Karpas-422 (cell line): ENCODE data around the gene SLC24A3. TPM values are rescaled to one million over a fixed set of nuclear protein-coding genes. Genes with fewer than 3 reads are reported as not detected.

Source experiments
- DNase-seq: peaks from one replicate; pipeline ENCODE4 v3.0.0-alpha.2; 2015
- H2AFZ ChIP-seq: fragments of 200-600 bp; sonication (generic); 2 replicates; pipeline ENCODE4 v1.6.1; 2014; ENCODE audit warnings: antibody characterized with exemption, low read length, mixed read lengths
- H3K27ac ChIP-seq: fragments of 200-600 bp; sonication (generic); 2 replicates; pipeline ENCODE4 v1.5.1; 2014; ENCODE audit warnings: mild to moderate bottlenecking, low read length, moderate library complexity
- H3K27me3 ChIP-seq: fragments of 200-600 bp; sonication (generic); 2 replicates; pipeline ENCODE4 v1.6.1; 2014; ENCODE audit warnings: low read length, mixed read lengths
- H3K36me3 ChIP-seq: fragments of 200-600 bp; sonication (generic); 2 replicates; pipeline ENCODE4 v1.6.1; 2014; ENCODE audit warnings: low read length, mixed read lengths; ENCODE audit not compliant: insufficient read depth
- H3K4me1 ChIP-seq: fragments of 200-600 bp; sonication (generic); 2 replicates; pipeline ENCODE4 v1.6.1; 2014; ENCODE audit warnings: mild to moderate bottlenecking, low read length, mixed read lengths
- H3K4me2 ChIP-seq: fragments of 200-600 bp; sonication (generic); 2 replicates; pipeline ENCODE4 v1.6.1; 2014; ENCODE audit warnings: low read length, low read depth, mild to moderate bottlenecking; ENCODE audit not compliant: poor library complexity, severe bottlenecking
- H3K4me3 ChIP-seq: fragments of 200-600 bp; sonication (generic); 2 replicates; pipeline ENCODE4 v1.5.1; 2014; ENCODE audit warnings: mild to moderate bottlenecking, antibody characterized with exemption, low read length, mixed read lengths
- H3K79me2 ChIP-seq: fragments of 200-600 bp; sonication (generic); 2 replicates; pipeline ENCODE4 v1.6.1; 2014; ENCODE audit warnings: mild to moderate bottlenecking, low read length, mixed read lengths
- H3K9ac ChIP-seq: fragments of 200-600 bp; sonication (generic); 2 replicates; pipeline ENCODE4 v1.6.0; 2014; ENCODE audit warnings: low read length
- H3K9me2 ChIP-seq: fragments of 200-600 bp; sonication (generic), shearing (Covaris generic); replicated peaks from 2 replicates; pipeline ENCODE4 v1.6.0; 2014; ENCODE audit warnings: mild to moderate bottlenecking, low read length, moderate library complexity; ENCODE audit not compliant: insufficient read depth
- H3K9me3 ChIP-seq: fragments of 300-700, 200-600 bp; sonication (generic); 2 replicates; pipeline ENCODE4 v1.6.1; 2014; ENCODE audit warnings: low read length, mixed read lengths
- H4K20me1 ChIP-seq: fragments of 200-600 bp; sonication (generic); 2 replicates; pipeline ENCODE4 v1.6.1; 2014; ENCODE audit warnings: mild to moderate bottlenecking, antibody characterized with exemption, low read length, low read depth; ENCODE audit not compliant: insufficient read depth
- total RNA-seq: library from RNA; depleted of rRNA; stranded (reverse); fragments of >200 nt; shearing (Covaris generic); gene quantifications from 2 replicates; pipeline ENCODE4 v1.2.3, GENCODE V29; 2014; ENCODE audit warnings: low replicate concordance

SLC24A3 gene
- total RNA-seq, 1 experiment from 2014 or later: not detected

DNA sequence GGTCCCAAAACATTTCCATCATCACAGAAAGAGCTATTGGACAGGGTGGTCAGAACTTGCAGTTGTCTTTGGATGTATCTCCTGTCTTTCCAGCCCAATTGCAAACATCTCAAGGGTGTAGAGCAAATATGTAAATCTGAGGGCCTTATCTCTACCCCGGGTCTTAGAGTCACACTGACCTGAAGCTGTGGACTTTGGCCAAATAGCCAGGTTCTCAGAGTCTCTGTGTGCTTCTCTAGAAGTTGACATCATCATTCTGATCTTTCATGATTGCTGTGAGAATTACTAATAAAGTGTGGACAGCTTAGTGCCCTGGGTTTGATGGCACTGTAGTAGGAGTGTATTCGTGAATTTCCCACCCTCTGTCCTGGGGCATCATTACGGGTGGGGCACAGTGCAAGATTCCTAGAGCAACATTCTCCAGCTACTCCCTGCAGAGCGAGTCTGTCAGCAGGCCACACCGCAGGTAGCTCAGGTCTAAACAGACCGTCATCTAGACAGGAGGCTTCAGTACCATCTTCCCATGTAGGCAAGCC lies 71.1 kb downstream of the SLC24A3 start:
- H3K4me1 ChIP-seq: no peaks in the 10 kb centered on the region
- H3K27ac ChIP-seq: no peak overlapping the region
- H3K9me3 ChIP-seq: no peaks in the 10 kb centered on the region
- H3K79me2 ChIP-seq: no peaks in the 10 kb centered on the region
- H3K27me3 ChIP-seq: 0 out of 2 replicates have a peak, but pooled peaks cover 3% of the 10 kb centered on the region
- H3K36me3 ChIP-seq: no peaks in the 10 kb centered on the region
- no peak overlapping the region for H3K4me3 ChIP-seq
- no peak overlapping the region for H3K4me2 ChIP-seq
- no peak overlapping the region for H2AFZ ChIP-seq
- H3K9me2 ChIP-seq: no peaks in the 10 kb centered on the region
- H3K9ac ChIP-seq: no peak overlapping the region
- no peaks in the 10 kb centered on the region for H4K20me1 ChIP-seq
- no peak for DNase-seq

GRCh38 chr20:19284400-19285178 lies 72.1 kb downstream of the SLC24A3 start:
- DNase-seq: no peak
- no peaks in the 10 kb centered on the region for H3K79me2 ChIP-seq
- no peak overlapping the region for H3K9ac ChIP-seq
- H3K4me2 ChIP-seq: no peak overlapping the region
- H4K20me1 ChIP-seq: no peaks in the 10 kb centered on the region
- no peaks in the 10 kb centered on the region for H3K36me3 ChIP-seq
- no peaks in the 10 kb centered on the region for H3K9me3 ChIP-seq
- H2AFZ ChIP-seq: no peak overlapping the region
- no peaks in the 10 kb centered on the region for H3K4me1 ChIP-seq
- no peak overlapping the region for H3K27ac ChIP-seq
- no peak overlapping the region for H3K4me3 ChIP-seq
- H3K27me3 ChIP-seq: 0 out of 2 replicates have a peak, but pooled peaks cover 3% of the 10 kb centered on the region
- H3K9me2 ChIP-seq: no peaks in the 10 kb centered on the region

DNA sequence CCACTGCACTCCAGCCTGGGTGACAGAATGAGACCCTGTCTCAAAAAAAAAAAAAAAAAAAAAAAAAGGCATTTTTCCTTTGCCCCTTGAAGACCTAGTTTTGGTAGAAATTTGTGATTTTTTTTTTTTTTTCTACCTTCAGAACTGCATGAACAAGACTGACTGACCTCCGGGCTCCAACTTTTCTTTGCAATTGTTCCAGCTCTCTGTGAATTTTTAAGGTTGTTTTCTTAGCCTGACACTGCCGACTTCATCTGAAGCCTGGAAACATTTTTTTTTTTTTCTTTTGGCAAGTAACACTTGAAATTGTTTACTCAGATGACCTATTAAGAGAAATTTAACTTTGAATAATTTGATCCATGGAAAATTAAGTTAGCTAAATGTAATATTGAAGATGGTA lies 73.0 kb downstream of the SLC24A3 start:
- 0 out of 2 replicates have a peak, but pooled peaks cover 3% of the 10 kb centered on the region for H3K27me3 ChIP-seq
- H3K36me3 ChIP-seq: no peaks in the 10 kb centered on the region
- H3K9me2 ChIP-seq: no peaks in the 10 kb centered on the region
- no peak overlapping the region for H2AFZ ChIP-seq
- no peaks in the 10 kb centered on the region for H3K4me1 ChIP-seq
- H3K79me2 ChIP-seq: no peaks in the 10 kb centered on the region
- H4K20me1 ChIP-seq: no peaks in the 10 kb centered on the region
- H3K9me3 ChIP-seq: no peaks in the 10 kb centered on the region
- no peak overlapping the region for H3K9ac ChIP-seq
- no peak overlapping the region for H3K27ac ChIP-seq
- DNase-seq: no peak
- no peak overlapping the region for H3K4me2 ChIP-seq
- no peak overlapping the region for H3K4me3 ChIP-seq

- H3K9me3 ChIP-seq: no peaks in the 10 kb centered on the region
- no peak overlapping the region for H3K27ac ChIP-seq
- H2AFZ ChIP-seq: no peak overlapping the region
- no peaks in the 10 kb centered on the region for H3K27me3 ChIP-seq
- DNase-seq: no peak
- no peaks in the 10 kb centered on the region for H3K9me2 ChIP-seq
- no peak overlapping the region for H3K4me2 ChIP-seq
- H3K9ac ChIP-seq: no peak overlapping the region
- H4K20me1 ChIP-seq: no peaks in the 10 kb centered on the region
- no peaks in the 10 kb centered on the region for H3K79me2 ChIP-seq
- no peaks in the 10 kb centered on the region for H3K36me3 ChIP-seq
- no peak overlapping the region for H3K4me3 ChIP-seq
- no peaks in the 10 kb centered on the region for H3K4me1 ChIP-seq
These were observed 75.6 kb downstream of the SLC24A3 start for GRCh38 chr20:19288061-19288460.

DNA sequence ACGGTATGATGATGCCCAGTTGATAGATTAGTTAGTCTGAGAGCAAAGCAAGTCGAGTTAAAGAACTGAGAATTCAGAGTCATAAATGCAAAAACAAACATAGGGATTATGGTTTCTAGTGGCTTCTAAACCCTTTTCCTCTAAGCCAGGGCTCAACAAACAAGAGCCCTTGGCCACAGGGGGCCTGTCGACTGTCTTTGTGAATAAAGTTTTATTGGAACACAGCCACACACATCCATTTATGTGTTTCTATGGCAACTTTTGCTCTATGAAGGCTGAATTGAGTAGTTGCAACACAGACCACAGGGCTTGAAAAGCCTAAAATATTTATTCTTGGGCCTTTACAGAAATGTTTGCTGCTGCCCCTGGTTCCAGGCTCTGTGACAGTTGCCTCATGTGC lies 76.2 kb downstream of the SLC24A3 start:
- H4K20me1 ChIP-seq: no peaks in the 10 kb centered on the region
- H3K9me2 ChIP-seq: no peaks in the 10 kb centered on the region
- H3K4me2 ChIP-seq: no peak overlapping the region
- H3K36me3 ChIP-seq: no peaks in the 10 kb centered on the region
- H3K4me3 ChIP-seq: no peak overlapping the region
- no peak overlapping the region for H2AFZ ChIP-seq
- H3K9ac ChIP-seq: no peak overlapping the region
- H3K79me2 ChIP-seq: no peaks in the 10 kb centered on the region
- no peaks in the 10 kb centered on the region for H3K4me1 ChIP-seq
- H3K27ac ChIP-seq: no peak overlapping the region
- no peaks in the 10 kb centered on the region for H3K9me3 ChIP-seq
- no peak for DNase-seq
- H3K27me3 ChIP-seq: no peaks in the 10 kb centered on the region

DNA sequence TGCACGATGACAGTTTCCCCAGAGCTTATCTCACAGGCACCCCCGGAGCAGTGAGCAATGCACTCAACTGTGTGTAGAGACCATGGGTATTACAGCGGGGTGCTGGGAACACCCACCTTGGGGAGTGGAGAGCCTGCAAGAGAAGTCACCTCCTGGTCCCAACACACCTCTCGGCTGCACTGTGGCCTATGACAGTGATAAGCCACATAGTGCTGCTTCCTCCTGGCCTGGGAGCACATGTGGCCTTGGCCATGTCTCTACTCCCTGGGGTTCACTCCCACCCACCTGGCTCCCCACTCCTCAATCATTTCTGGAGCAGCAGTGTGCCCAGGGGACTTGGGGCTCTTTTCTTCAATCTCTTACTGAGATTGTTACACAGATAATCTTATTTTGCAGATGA lies 77.0 kb downstream of the SLC24A3 start:
- Histone ChIP-seq H2AFZ (no peak overlapping the region), H3K9me2 (no peaks in the 10 kb centered on the region), H3K9ac (no peak overlapping the region), H3K27me3 (no peaks in the 10 kb centered on the region), H3K79me2 (no peaks in the 10 kb centered on the region), H3K4me1 (no peaks in the 10 kb centered on the region), H4K20me1 (no peaks in the 10 kb centered on the region), H3K36me3 (no peaks in the 10 kb centered on the region), H3K27ac (no peak overlapping the region), H3K4me3 (no peak overlapping the region), H3K4me2 (no peak overlapping the region), H3K9me3 (no peaks in the 10 kb centered on the region)
- no peak for DNase-seq

- no peak overlapping the region for H3K27ac ChIP-seq
- H4K20me1 ChIP-seq: no peaks in the 10 kb centered on the region
- no peaks in the 10 kb centered on the region for H3K36me3 ChIP-seq
- no peak overlapping the region for H2AFZ ChIP-seq
- H3K4me2 ChIP-seq: no peak overlapping the region
- H3K79me2 ChIP-seq: no peaks in the 10 kb centered on the region
- no peak overlapping the region for H3K9ac ChIP-seq
- no peaks in the 10 kb centered on the region for H3K9me3 ChIP-seq
- no peak overlapping the region for H3K4me3 ChIP-seq
- DNase-seq: no peak
- no peaks in the 10 kb centered on the region for H3K27me3 ChIP-seq
- no peaks in the 10 kb centered on the region for H3K9me2 ChIP-seq
- H3K4me1 ChIP-seq: no peaks in the 10 kb centered on the region
These were observed 78.8 kb downstream of the SLC24A3 start for GRCh38 chr20:19291024-19291817.

DNA sequence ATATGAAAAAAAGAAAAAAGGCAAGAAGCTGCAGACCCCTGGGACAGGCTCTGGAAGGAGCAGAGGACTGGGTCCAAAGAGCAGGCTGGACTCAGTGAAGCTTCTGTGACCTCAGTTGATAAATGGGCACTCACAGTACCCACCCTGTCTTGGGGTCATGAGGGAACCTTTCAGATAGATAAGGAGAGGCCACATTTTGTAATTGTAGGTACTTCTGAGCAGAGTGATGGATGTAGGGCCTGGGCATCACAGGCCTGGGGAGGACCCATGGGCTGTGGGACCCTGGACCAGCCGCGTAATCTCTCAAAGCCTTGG lies 79.3 kb downstream of the SLC24A3 start:
- Histone ChIP-seq H3K4me1 (no peaks in the 10 kb centered on the region), H2AFZ (no peak overlapping the region), H3K27ac (no peak overlapping the region), H3K9me3 (no peaks in the 10 kb centered on the region), H3K9ac (no peak overlapping the region), H3K9me2 (no peaks in the 10 kb centered on the region), H3K4me3 (no peak overlapping the region), H3K27me3 (no peaks in the 10 kb centered on the region), H3K79me2 (no peaks in the 10 kb centered on the region), H3K4me2 (no peak overlapping the region), H4K20me1 (no peaks in the 10 kb centered on the region), H3K36me3 (no peaks in the 10 kb centered on the region)
- DNase-seq: no peak
